NCI-H146 treated with DMSO at 0.1 percent for 48 hours (cell line): ENCODE measurements around the gene MYT1.
"Not testable (repeated sequence)": the region's sequence is repeated elsewhere in the genome, so short reads cannot be mapped to it uniquely, and the experiment has no call there.

Source experiments
- DNase-seq: peaks from one replicate; lab custom pipeline; 2025; ENCODE audit not compliant: unreplicated experiment; lab: John Stamatoyannopoulos, UW

The MYT1 gene

GRCh38 chr20:64166721-64167615, 2.7 kb downstream of the MYT1 start:
- no peak for DNase-seq

- DNase-seq = no peak
Measured at GRCh38 chr20:64167676-64168075, 3.4 kb downstream of the MYT1 start.

DNA sequence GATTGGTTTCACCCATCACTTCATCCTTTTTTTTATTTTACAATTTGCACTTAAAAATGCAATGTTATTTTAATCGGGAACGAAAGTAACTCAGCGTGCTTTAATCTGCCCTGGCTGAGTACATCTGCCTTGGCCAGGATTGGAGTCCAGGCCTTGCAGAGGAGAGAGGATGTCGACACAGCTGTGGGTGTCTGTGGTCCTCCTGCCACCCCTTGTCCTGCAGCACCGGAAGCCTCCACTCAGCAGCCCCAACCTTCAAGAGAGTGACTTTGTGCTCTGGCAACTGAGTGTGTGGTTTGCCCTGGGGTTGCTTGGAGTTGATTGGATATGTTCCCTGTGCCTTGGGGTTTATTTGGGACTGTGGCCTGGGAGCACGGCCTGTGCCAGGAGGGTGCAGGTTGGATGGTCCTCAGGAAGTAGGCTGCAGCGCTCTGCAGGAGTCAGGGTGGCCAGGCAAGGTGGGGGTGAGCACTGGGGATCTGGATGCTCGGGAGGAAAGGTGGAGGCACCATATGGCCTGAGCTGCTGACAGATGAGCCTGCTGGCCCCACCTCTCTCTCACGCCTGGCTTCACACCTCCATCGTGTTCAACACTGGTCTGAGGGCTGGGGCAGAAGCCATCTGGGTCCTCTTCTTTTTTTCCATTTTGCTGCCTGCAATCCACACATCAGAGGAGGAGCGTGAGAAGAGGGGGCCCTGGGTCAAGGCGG, 4.3 kb downstream of the MYT1 start:
- no peak for DNase-seq

DNA sequence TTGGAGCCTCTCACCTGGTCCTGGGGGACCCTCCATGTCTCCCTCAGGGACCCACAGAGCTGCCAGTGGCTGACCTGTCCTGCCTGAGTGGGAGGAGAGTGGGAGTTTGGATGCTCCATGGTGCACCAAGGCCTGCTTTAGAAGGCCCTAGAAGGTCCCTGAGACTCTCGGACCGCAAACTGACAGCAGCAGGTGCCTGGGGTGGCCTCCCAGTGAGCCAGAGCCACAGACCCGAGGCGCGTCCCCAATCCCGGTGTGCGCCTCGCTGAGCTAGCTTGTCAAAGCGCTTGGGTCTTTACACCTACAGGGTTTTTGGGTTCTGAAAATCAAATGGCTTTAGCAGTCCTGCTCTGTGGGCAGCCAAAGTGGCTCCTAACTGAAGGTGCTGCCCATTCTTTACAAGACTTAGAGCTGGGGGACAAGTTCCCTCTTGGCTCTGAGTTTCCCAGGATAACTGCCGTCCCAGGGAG, 4.9 kb downstream of the MYT1 start:
- no peak for DNase-seq

DNA sequence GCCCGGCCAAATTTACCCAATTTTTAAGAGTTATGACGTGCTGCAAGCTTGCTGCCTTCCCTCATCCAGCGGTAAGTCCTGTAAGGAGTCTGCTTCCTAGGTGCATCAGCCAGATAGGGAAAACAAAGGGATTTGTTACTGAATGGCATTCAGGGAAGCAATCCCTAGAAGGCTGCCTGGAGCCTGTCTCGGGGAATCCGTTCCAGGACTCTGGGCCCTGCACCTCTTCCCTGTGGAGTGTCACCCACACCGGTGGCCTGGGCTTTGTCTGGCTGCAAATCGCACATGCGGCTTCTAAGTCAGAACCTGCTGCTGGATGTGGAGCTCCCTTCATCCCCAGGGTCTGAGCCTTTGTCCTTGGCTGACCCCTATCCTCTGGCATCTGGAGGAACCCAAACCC, 7.0 kb downstream of the MYT1 start:
- no peak for DNase-seq

DNA sequence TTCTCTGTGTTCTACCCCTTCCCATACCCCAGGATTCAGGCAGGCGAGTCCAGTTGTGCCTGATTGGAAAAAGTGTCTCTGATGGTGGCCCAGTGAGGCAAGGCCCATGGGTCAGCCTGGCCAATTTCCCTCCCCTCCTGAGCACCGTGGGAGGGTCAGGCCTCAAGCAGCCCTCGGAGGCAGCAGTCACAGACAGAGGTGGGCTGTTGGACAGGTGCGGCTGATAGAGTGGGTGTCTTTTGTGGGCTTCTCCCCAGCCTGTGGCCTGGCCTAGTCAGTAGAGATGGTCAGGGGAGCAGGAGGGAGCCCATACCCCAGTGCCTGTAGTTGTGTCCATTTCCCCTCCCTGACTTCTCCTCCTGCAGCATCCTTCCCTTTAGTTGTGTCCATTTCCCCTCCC, 8.9 kb downstream of the MYT1 start:
- no peak for DNase-seq

- DNase-seq = no peak
Measured at GRCh38 chr20:64176551-64176950, 12.3 kb downstream of the MYT1 start.

- DNase-seq = no peak
Measured at GRCh38 chr20:64176971-64177370, 12.7 kb downstream of the MYT1 start.

DNA sequence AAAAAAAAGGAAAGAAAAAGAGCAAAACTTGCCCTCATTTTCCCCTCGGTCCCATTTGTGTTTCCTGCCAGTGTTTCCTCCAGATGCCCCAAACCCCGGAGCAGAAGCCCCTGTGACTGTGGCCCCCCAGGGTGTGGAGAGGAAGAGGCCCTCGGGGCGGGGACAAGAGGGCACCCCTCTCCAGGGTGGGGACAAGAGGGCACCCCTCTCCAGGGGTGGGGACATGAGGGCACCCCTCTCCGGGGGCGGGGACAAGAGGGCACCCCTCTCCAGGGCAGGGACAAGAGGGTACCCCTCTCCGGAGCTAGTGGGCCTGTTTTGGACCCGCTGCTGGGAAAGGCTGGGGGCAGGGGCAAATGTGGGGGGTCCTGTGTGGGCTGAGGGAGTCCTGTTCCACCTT, 13.1 kb downstream of the MYT1 start:
- DNase-seq = no peak

- DNase-seq = no peak
Measured at GRCh38 chr20:64177787-64178186, 13.5 kb downstream of the MYT1 start.

GRCh38 chr20:64178925-64179324, 14.7 kb downstream of the MYT1 start:
- DNase-seq = not testable (repeated sequence)

GRCh38 chr20:64179805-64180204, 15.6 kb downstream of the MYT1 start:
- DNase-seq = no peak

DNA sequence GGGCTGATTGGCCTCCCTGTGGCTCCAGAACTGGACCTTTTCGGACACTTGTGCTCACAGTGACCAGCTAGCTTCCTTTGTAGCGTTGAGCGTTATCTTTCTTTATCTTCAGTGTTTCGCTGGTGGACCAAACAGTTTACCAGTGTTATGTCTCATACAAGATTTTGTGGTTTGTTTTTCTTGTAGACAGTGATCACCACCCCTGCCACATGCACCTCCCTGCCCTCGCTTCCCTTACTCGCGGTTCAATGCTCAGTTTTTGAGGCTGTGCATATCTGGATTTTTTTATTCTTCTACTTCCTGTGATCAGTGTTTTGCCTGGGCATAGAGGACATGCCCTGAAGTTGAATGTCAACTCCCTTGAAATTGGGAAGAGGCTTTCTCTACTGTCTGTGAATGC, 16.4 kb downstream of the MYT1 start:
- DNase-seq = no peak

- no peak for DNase-seq
Measured at GRCh38 chr20:64181391-64181790, 17.1 kb downstream of the MYT1 start.

DNA sequence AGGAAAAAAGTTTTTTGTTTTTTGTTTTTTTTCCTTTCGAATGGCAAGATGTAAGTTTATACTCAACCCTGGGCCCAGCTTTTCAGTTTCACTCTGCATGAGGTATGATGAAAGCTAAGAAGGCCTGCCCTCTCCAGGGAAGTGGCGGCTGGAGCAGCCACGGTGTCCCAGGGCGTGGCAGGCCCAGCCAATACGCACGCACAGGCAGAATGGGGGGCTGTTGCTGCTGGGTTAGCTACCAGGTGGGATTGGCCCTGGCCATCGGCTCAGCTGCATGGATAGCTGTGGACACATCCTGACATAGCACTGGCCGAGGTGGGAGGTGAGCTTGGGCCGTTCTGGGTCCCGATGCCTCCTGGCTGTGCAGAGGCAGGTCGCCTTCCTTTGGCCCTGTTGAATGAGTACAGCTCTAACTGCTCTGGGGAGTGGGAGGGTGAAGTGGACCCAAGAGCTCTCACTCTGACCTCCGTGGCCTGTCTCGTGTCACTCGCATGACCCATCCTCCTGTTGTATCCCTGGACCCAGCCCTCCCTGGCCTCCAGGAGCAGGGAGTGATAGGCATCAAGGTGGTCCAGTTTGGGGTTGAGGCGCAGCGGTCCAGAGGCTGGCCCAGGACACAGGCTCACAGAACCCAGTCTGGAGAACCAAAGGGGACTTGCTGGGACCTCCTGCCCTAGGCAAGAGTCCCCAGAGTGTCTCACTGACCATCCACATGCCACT, 18.1 kb downstream of the MYT1 start:
- no peak for DNase-seq

DNA sequence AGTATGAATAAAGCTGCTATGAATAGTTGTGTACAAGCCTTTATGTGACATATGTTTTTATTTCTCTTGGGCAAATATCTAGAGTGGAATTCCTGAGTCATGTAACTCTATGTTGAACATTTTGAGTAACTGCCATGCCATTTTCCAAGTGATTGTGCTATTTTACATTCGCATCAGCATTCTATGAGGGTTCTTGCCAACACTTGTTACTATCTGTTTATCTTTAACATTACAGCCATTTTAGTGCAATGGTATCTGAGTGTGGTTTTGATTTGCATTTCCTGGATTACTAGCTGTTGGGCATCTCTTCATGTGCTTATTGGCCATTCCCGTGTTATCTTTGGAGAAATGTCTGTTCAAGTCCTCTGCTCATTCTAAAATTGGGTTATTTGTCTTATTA, 19.1 kb downstream of the MYT1 start:
- no peak for DNase-seq

DNA sequence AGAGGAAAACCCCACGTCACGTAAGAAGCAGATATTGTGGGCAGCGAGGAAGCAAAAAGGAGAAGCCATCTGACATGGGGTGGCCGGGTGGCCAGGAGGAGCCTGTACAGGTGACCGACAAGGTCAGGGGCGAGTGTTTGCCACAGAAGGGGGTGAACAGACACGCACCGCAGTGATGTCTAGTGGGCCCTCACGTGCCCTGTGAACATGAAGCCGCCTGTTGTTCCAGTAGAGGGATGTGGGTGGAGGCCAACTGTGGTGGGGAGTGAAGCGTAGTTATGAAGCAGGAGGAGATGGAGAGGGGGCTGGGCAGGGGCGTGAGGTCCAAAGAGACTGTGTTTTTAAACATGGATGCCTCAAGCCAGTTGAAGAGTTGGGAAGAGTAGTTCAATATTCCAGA, 20.5 kb downstream of the MYT1 start:
- DNase-seq = no peak

DNA sequence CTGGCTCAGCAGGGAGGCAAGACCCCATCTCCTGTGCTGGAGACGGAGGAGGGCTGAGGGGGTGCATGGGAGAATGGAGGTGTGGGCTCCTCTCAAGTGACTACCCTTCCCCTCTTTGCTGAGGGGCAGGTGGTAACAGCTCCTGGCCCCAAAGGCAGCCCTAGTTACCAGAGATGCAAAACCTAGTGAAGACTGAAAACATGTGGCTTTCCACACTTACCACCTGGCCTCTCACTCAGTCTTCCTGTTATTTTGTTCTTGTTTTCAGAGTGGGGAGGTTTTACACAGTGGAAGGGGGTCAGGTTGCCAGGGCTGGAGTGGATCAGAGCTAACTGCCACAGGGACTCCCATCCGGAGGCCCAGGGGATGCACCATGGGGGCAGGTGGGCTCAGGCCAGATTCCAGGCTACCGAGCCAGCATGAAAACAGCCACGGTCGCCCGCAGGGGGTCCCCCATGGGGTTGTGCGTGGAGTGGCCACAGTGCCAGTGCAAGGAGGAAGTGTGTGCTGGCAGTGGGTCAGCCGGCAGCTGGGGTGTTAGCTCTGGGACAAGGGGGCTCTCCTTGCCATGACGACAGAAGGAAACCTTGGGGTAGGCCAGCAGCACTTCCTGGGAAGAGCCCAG, 21.1 kb downstream of the MYT1 start:
- no peak for DNase-seq

DNA sequence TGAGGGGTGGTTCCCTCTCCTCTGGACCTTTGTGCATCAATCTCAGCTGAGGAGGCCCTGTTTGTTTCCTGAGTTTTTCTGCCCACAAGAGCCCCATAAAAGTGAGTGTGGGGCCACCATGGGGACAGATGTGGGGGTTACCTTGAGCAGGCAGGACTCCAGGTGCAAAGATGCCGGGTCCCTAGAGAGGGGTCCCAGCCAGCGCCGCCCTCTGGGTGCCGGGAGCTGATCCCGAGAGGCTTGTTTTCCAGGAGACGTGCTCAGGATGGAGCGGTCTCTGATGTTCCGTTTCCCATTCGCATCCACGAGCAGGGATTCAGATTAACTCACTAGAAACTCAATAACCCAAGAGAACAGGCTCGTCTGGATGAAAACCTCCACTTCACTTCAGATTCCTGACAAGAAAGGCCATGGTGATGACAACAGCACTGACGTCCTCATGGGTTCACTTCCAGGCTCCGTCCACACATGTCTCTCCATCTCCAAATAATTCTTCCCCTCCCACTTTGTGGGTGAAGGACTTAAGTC, 21.9 kb downstream of the MYT1 start:
- no peak for DNase-seq

- not testable (repeated sequence) for DNase-seq
Measured at GRCh38 chr20:64187213-64187612, 23.0 kb downstream of the MYT1 start.

DNA sequence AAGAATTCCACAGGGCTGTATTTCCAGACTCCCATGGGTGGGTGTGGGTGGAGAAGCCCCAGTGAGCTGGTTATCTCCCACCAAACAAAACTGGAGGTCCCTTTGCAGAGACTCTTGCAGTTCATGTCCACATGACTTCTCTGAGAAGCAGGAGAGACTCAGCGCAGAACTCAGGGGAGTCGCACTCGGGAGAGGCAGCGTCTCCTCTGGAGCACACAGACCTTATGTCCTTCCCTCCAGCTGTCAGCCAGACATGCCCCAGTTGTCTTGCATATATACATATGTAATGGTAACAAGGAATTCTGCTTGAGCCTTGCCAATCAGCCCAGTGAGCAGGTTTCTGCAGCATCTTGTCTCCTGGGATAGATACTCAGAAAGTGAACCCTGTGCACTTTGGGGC, 23.8 kb downstream of the MYT1 start:
- no peak for DNase-seq
